Measurements from ENCODE around the gene SYT12. TPM values are rescaled to one million over a fixed set of nuclear protein-coding genes. Genes with fewer than 3 reads are reported as not detected.
A peak's percentile ranks its signal among the peaks of the same experiment; 100 is the strongest.

Gene SYT12
- total RNA-seq, 1 donor from 2014 or later = 0.67 TPM

GRCh38 chr11:67076202-67076601 is 53.3 kb downstream of the SYT12 start:
- H3K9me3 Mint-ChIP-seq = no peaks in the 10 kb centered on the region
- Histone ChIP-seq H4K20me1 (ENCODE audit: low read depth) (no peaks in the 10 kb centered on the region), H3K9me3 (ENCODE audit: low read depth) (no peaks in the 10 kb centered on the region), H3K4me1 (peaks cover 3% of the 10 kb centered on the region), H3K36me3 (no peaks in the 10 kb centered on the region), H3K9ac (no peak overlapping the region), H3F3A (ENCODE audit: low read depth) (no peaks in the 10 kb centered on the region), H2AFZ (replicated peaks) (no peak overlapping the region), H3K79me2 (ENCODE audit: low read depth) (no peaks in the 10 kb centered on the region), H3K27ac (no peak overlapping the region), H3K27me3 (no peaks in the 10 kb centered on the region), H3K4me2 (no peak overlapping the region), H3K4me3 (no peak overlapping the region)
- DNase-seq (ENCODE audit: low spot score) = no peak
- H3K4me1 Mint-ChIP-seq = peaks cover 10% of the 10 kb centered on the region
- H3K36me3 Mint-ChIP-seq = no peaks in the 10 kb centered on the region
- H3K4me3 Mint-ChIP-seq = no peak overlapping the region
- TF ChIP-seq, protein P1, sequence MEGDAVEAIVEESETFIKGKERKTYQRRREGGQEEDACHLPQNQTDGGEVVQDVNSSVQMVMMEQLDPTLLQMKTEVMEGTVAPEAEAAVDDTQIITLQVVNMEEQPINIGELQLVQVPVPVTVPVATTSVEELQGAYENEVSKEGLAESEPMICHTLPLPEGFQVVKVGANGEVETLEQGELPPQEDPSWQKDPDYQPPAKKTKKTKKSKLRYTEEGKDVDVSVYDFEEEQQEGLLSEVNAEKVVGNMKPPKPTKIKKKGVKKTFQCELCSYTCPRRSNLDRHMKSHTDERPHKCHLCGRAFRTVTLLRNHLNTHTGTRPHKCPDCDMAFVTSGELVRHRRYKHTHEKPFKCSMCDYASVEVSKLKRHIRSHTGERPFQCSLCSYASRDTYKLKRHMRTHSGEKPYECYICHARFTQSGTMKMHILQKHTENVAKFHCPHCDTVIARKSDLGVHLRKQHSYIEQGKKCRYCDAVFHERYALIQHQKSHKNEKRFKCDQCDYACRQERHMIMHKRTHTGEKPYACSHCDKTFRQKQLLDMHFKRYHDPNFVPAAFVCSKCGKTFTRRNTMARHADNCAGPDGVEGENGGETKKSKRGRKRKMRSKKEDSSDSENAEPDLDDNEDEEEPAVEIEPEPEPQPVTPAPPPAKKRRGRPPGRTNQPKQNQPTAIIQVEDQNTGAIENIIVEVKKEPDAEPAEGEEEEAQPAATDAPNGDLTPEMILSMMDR (IDR thresholded peaks at IDR 0.05) = no peak
- H3K27ac Mint-ChIP-seq = no peak overlapping the region
- H3K27me3 Mint-ChIP-seq (ENCODE audit: insufficient read depth, low read depth) = peaks cover 11% of the 10 kb centered on the region

DNA sequence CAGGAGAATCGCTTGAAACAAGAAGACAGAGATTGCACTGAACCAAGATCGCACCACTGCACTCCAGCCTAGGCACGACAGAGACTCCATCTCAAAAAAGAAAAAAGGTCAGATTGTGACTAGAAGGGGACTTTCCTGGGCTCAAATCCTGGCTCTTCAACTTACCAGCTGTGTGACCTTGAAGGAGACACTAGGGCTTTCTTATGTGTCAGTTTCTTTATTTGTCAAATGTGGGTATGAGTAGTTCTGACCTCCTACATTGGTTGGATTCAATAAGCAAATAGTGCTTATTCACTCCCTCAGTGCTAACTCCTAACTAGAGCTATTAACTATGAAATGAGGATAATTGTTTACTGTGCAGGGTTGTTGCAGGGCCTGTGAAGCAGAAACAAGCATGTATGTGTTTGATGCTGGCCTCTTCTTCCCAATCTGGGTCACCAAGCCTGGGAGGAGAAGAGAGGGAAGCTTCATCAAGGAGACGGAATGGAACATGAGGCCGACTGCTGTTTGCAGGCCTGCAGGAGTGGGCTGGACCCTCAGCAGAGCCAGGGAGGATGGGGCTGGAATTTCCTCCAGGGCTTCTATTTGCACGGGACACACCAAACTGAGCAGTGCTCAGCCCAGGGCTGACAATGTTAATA is 56.3 kb downstream of the SYT12 start:
- no peaks in the 10 kb centered on the region for H3K79me2 ChIP-seq (ENCODE audit: low read depth)
- H3K4me1 Mint-ChIP-seq = peaks cover 17% of the 10 kb centered on the region
- peak overlapping the region; percentile 16 for H3K4me3 Mint-ChIP-seq
- peaks cover 8% of the 10 kb centered on the region for H3K27me3 Mint-ChIP-seq (ENCODE audit: insufficient read depth, low read depth)
- H2AFZ ChIP-seq (replicated peaks) = no peak overlapping the region
- no peaks in the 10 kb centered on the region for H3K36me3 Mint-ChIP-seq
- H3K36me3 ChIP-seq = no peaks in the 10 kb centered on the region
- H3K9me3 Mint-ChIP-seq = peaks cover 2% of the 10 kb centered on the region
- H3K9me3 ChIP-seq (ENCODE audit: low read depth) = no peaks in the 10 kb centered on the region
- H3K27me3 ChIP-seq = no peaks in the 10 kb centered on the region
- DNase-seq (ENCODE audit: low spot score) = no peak
- H3K9ac ChIP-seq = no peak overlapping the region
- H3K27ac Mint-ChIP-seq = no peak overlapping the region
- H4K20me1 ChIP-seq (ENCODE audit: low read depth) = no peaks in the 10 kb centered on the region
- H3K27ac ChIP-seq = no peak overlapping the region
- peaks cover 3% of the 10 kb centered on the region for H3K4me1 ChIP-seq
- H3F3A ChIP-seq (ENCODE audit: low read depth) = peaks cover 3% of the 10 kb centered on the region
- no peak for TF ChIP-seq EZH2phosphoT487 (IDR thresholded peaks at IDR 0.05)
- TF ChIP-seq EZH2 (IDR thresholded peaks at IDR 0.05) = no peak
- TF ChIP-seq, protein P1 (IDR thresholded peaks at IDR 0.05) = no peak
- H3K4me3 ChIP-seq = no peak overlapping the region
- H3K4me2 ChIP-seq = no peak overlapping the region

GRCh38 chr11:67082071-67082791 is 59.3 kb downstream of the SYT12 start:
- Mint-ChIP-seq H3K36me3 (no peaks in the 10 kb centered on the region), H3K9me3 (peaks cover 2% of the 10 kb centered on the region), H3K4me1 (peaks cover 17% of the 10 kb centered on the region), H3K27me3 (ENCODE audit: insufficient read depth, low read depth) (peaks cover 6% of the 10 kb centered on the region), H3K27ac (peak overlapping the region; percentile 81), H3K4me3 (peak overlapping the region; percentile 63)
- no peak overlapping the region for H3K27ac ChIP-seq
- TF ChIP-seq EZH2phosphoT487 (IDR thresholded peaks at IDR 0.05) (no peak), EZH2 (IDR thresholded peaks at IDR 0.05) (no peak)
- TF ChIP-seq, protein P1 (IDR thresholded peaks at IDR 0.05) = no peak
- H3K27me3 ChIP-seq = no peaks in the 10 kb centered on the region
- peaks cover 3% of the 10 kb centered on the region for H3K4me1 ChIP-seq
- peak overlapping the region; percentile 37 for H3K4me2 ChIP-seq
- no peak overlapping the region for H3K9ac ChIP-seq
- no peaks in the 10 kb centered on the region for H3K79me2 ChIP-seq (ENCODE audit: low read depth)
- DNase-seq (ENCODE audit: low spot score) = peak; percentile 45
- peak overlapping the region; percentile 69 for H2AFZ ChIP-seq (replicated peaks)
- no peaks in the 10 kb centered on the region for H3K9me3 ChIP-seq (ENCODE audit: low read depth)
- no peak overlapping the region for H3K4me3 ChIP-seq
- H4K20me1 ChIP-seq (ENCODE audit: low read depth) = no peaks in the 10 kb centered on the region
- H3K36me3 ChIP-seq = no peaks in the 10 kb centered on the region
- H3F3A ChIP-seq (ENCODE audit: low read depth) = peaks cover 3% of the 10 kb centered on the region

All from neural progenitor cell (in vitro differentiated cells).